HAP-1 (cell line): Measurements from ENCODE around the gene DPAGT1.
"Not testable (repeated sequence)": the region's sequence is repeated elsewhere in the genome, so short reads cannot be mapped to it uniquely, and the experiment has no call there.

Experiments used
- DNase-seq, 2 experiments: peaks; one replicate each; pipeline ENCODE4 v3.0.0-alpha.2; 2016 to 2020; ENCODE audit warnings: low spot score in 2 of 2
- H3K27me3 ChIP-seq: fragments of 250-450 bp; sonication (Bioruptor Pico); 2 replicates; pipeline ENCODE4 v1.5.1; 2020; ENCODE audit warnings: low read depth, mild to moderate bottlenecking, moderate library complexity
- H3K36me3 ChIP-seq: fragments of 250-450 bp; sonication (Bioruptor Pico); replicated peaks from 2 replicates; pipeline ENCODE4 v1.5.1; 2020; ENCODE audit warnings: mild to moderate bottlenecking
- H3K4me1 ChIP-seq: fragments of 250-450 bp; sonication (Bioruptor Pico); 2 replicates; pipeline ENCODE4 v1.5.1; 2020; ENCODE audit warnings: mild to moderate bottlenecking
- H3K4me3 ChIP-seq: fragments of 250-450 bp; sonication (Bioruptor Pico); 2 replicates; pipeline ENCODE4 v1.5.1; 2020; ENCODE audit warnings: mild to moderate bottlenecking, moderate library complexity
- H3K9me3 ChIP-seq: fragments of 250-450 bp; sonication (Bioruptor Pico); 2 replicates; pipeline ENCODE4 v1.5.1; 2020; ENCODE audit warnings: mild to moderate bottlenecking, moderate library complexity
- in situ Hi-C: fragments of 300-500 bp; cut with MboI; formaldehyde crosslinking; loops from 3 replicates; pipeline ENCODE4 v1.14.3; 2020; ENCODE audit warnings: low sequenced_read_pairs, inconsistent platforms, mixed read lengths

Gene DPAGT1

GRCh38 chr11:119101759-119102423, at the start of gene DPAGT1:
DPAGT1 (minus strand) TSS chr11:119101853; CDS start chr11:119101655, 198 bp downstream.
- Histone ChIP-seq H3K36me3 (peaks cover 22% of the 10 kb centered on the region), H3K4me3 (peak within 1 kb of the TSS; percentile 71), H3K4me1 (peaks cover 23% of the 10 kb centered on the region), H3K27me3 (no peaks in the 10 kb centered on the region), H3K9me3 (no peaks in the 10 kb centered on the region)
- in situ Hi-C loops = loop anchor here (5.0 kb wide), 1 partner anchor 95 kb away; no protein-coding TSS in a partner anchor
- peak; percentile 95 to 97 for DNase-seq

DNA sequence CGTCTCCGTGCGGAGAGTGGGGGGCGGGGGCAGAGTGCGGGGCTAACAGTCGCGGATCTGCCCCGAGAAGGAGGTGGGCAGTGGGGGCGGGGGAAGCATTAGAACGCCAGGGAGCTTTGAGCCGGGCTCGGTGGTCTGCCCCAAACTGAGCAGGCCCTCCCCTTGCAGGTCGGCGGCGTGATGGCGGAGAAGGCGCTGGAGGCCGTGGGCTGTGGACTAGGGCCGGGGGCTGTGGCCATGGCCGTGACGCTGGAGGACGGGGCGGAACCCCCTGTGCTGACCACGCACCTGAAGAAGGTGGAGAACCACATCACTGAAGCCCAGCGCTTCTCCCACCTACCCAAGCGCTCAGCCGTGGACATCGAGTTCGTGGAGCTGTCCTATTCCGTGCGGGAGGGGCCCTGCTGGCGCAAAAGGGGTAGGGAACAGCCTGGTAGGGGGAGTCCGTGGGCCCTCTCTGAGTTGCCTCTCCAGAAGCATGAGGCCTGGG, 48.2 kb upstream of the DPAGT1 start:
- in situ Hi-C loops = no loop called here
- Histone ChIP-seq H3K4me3 (peak overlapping the region; percentile 41), H3K27me3 (no peaks in the 10 kb centered on the region), H3K36me3 (no peaks in the 10 kb centered on the region), H3K9me3 (no peaks in the 10 kb centered on the region), H3K4me1 (peaks cover 4% of the 10 kb centered on the region; the same call in 1 of the 2 replicates)
- DNase-seq = no peak

- peak; percentile 17 to 76 for DNase-seq
- in situ Hi-C loops = no loop called here
- Histone ChIP-seq H3K27me3 (no peaks in the 10 kb centered on the region), H3K36me3 (no peaks in the 10 kb centered on the region), H3K9me3 (no peaks in the 10 kb centered on the region), H3K4me3 (peak within 1 kb of the TSS; percentile 41), H3K4me1 (peaks cover 4% of the 10 kb centered on the region; the same call in 1 of the 2 replicates)
Observed at GRCh38 chr11:119149018-119149785, 47.5 kb upstream of the DPAGT1 start, which contains the start of gene ABCG4. ABCG4 (plus strand) TSS chr11:119149052; CDS start chr11:119149966, 914 bp downstream.

DNA sequence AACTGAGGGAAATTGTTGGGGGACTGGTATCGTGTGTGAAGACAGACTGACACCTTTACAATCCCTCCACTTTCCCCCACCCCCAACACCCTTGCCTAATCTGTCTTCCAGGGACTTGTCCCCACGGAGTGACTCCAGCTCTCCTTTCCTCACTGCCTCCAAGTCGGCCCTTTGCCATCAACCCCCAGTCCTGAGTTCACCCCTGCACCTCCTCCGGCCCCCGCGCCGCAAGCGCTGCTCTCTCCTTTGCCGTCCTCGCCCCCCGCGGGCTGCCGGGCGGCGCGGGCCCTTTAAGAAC, 47.0 kb upstream of the DPAGT1 start:
- in situ Hi-C loops = no loop called here
- H3K27me3 ChIP-seq = no peaks in the 10 kb centered on the region

GRCh38 chr11:119147604-119148333, 46.1 kb upstream of the DPAGT1 start:
- no peaks in the 10 kb centered on the region for H3K27me3 ChIP-seq
- H3K36me3 ChIP-seq = no peaks in the 10 kb centered on the region
- in situ Hi-C loops = no loop called here
- DNase-seq = no peak
- H3K4me1 ChIP-seq = peaks cover 4% of the 10 kb centered on the region; the same call in 1 of the 2 replicates
- H3K4me3 ChIP-seq = no peak overlapping the region
- H3K9me3 ChIP-seq = no peaks in the 10 kb centered on the region

More for the DNA sequence above, 47.0 kb upstream of the DPAGT1 start:
- H3K4me3 ChIP-seq = peak overlapping the region; percentile 41
- DNase-seq = no peak
- H3K36me3 ChIP-seq = no peaks in the 10 kb centered on the region
- peaks cover 4% of the 10 kb centered on the region; the same call in 1 of the 2 replicates for H3K4me1 ChIP-seq
- no peaks in the 10 kb centered on the region for H3K9me3 ChIP-seq

- Histone ChIP-seq H3K9me3 (no peaks in the 10 kb centered on the region), H3K4me1 (peaks cover 4% of the 10 kb centered on the region; the same call in 1 of the 2 replicates), H3K27me3 (no peaks in the 10 kb centered on the region), H3K4me3 (no peak overlapping the region), H3K36me3 (no peaks in the 10 kb centered on the region)
- DNase-seq = no peak
- in situ Hi-C loops = no loop called here
Observed at GRCh38 chr11:119145551-119145950, 43.9 kb upstream of the DPAGT1 start.

- peak; percentile 87 to 89 for DNase-seq
Observed at GRCh38 chr11:119144825-119145486, 43.3 kb upstream of the DPAGT1 start.

GRCh38 chr11:119139276-119139675, 37.6 kb upstream of the DPAGT1 start:
- H3K36me3 ChIP-seq, DNase-seq, H3K9me3 ChIP-seq, H3K4me1 ChIP-seq, H3K4me3 ChIP-seq, H3K27me3 ChIP-seq, in situ Hi-C loops: not testable (repeated sequence)

More at GRCh38 chr11:119144825-119145486, 43.3 kb upstream of the DPAGT1 start:
- no peaks in the 10 kb centered on the region for H3K9me3 ChIP-seq
- H3K27me3 ChIP-seq = no peaks in the 10 kb centered on the region
- peaks cover 4% of the 10 kb centered on the region; the same call in 1 of the 2 replicates for H3K4me1 ChIP-seq
- H3K36me3 ChIP-seq = no peaks in the 10 kb centered on the region
- in situ Hi-C loops = no loop called here
- no peak overlapping the region for H3K4me3 ChIP-seq

DNA sequence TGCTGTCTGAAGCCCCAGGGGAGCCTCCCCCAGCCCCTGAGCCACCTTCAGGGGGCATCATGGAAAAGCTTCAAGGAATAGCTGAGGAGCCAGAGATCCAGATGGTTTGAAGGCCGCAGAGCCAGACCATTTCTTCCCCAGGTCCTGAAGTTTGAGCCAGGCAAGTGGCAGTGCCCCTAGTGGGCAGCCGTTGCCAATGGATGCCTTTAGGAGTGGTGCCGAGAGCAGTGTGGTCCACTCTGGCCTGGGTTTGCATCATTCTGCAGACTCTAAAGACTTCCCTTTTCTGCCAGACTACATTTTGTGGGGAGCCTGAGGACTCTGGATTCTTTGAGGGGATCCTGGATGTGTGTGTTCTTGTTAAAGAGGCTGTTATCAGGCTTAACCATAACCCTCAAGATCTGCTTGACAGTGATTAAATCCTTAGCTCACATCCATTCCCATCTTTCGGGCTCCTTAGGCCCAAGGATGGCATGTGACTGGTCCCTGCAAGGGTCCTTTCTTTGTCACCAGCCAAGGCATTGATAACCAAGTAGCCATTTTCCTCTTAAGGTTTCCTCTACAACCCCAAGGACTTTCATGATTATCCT, 32.8 kb upstream of the DPAGT1 start:
- no peak for DNase-seq
- Histone ChIP-seq H3K4me1 (no peaks in the 10 kb centered on the region), H3K9me3 (no peaks in the 10 kb centered on the region), H3K36me3 (peaks cover 36% of the 10 kb centered on the region), H3K27me3 (no peaks in the 10 kb centered on the region), H3K4me3 (no peak overlapping the region)
- in situ Hi-C loops = no loop called here

GRCh38 chr11:119130662-119131061, 29.0 kb upstream of the DPAGT1 start:
- no peak for DNase-seq
- Histone ChIP-seq H3K4me1 (no peaks in the 10 kb centered on the region), H3K27me3 (no peaks in the 10 kb centered on the region), H3K9me3 (no peaks in the 10 kb centered on the region), H3K36me3 (peaks cover 42% of the 10 kb centered on the region), H3K4me3 (no peak overlapping the region)
- in situ Hi-C loops = no loop called here

GRCh38 chr11:119126675-119127268, 25.1 kb upstream of the DPAGT1 start:
- peaks cover 32% of the 10 kb centered on the region for H3K36me3 ChIP-seq
- in situ Hi-C loops = no loop called here
- peaks cover 4% of the 10 kb centered on the region for H3K4me1 ChIP-seq
- H3K27me3 ChIP-seq = no peaks in the 10 kb centered on the region
- no peak for DNase-seq
- H3K4me3 ChIP-seq = no peak overlapping the region
- no peaks in the 10 kb centered on the region for H3K9me3 ChIP-seq

DNA sequence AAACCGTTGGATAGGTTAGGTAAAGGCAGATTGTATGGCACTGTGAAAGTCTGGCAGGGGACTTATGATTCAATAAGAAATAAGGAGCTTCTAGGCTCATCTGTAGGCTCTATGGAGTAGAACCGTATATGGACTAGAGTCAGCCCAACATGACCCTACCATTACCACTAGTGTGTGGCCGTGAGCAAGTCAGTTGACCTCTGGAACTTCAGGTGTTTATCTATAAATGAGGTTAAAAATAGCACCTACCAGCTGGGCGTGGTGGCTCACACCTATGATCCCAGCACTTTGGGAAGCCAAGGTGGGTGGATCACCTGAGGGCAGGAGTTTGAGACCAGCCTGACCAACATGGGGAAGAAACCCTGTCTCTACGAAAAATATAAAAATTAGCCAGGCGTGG, 24.2 kb upstream of the DPAGT1 start:
- Histone ChIP-seq H3K36me3 (peaks cover 29% of the 10 kb centered on the region), H3K27me3 (no peaks in the 10 kb centered on the region), H3K4me1 (peaks cover 7% of the 10 kb centered on the region), H3K4me3 (no peak overlapping the region), H3K9me3 (no peaks in the 10 kb centered on the region)
- no peak for DNase-seq
- in situ Hi-C loops = no loop called here

GRCh38 chr11:119121811-119122124, 20.1 kb upstream of the DPAGT1 start:
- no peaks in the 10 kb centered on the region for H3K27me3 ChIP-seq
- DNase-seq = no peak
- in situ Hi-C loops = no loop called here

More at GRCh38 chr11:119121811-119122124, 20.1 kb upstream of the DPAGT1 start:
- H3K9me3 ChIP-seq = no peaks in the 10 kb centered on the region
- peaks cover 19% of the 10 kb centered on the region for H3K36me3 ChIP-seq
- H3K4me1 ChIP-seq = peaks cover 13% of the 10 kb centered on the region
- peak overlapping the region; percentile 83 for H3K4me3 ChIP-seq
